ENCODE results near the gene SRP14. TPM values are rescaled to one million over a fixed set of nuclear protein-coding genes. Genes with fewer than 3 reads are reported as not detected.
"Not testable (repeated sequence)": the region's sequence is repeated elsewhere in the genome, so short reads cannot be mapped to it uniquely, and the experiment has no call there.

Gene SRP14
- 171 and 175 TPM in 2 replicates for total RNA-seq

GRCh38 chr15:40038638-40039543, at the start of gene SRP14:
Gene SRP14 (minus strand): TSS chr15:40039181. CDS start chr15:40039116, 65 bp downstream.
- intact Hi-C loops (cut with micrococcal nuclease): loop anchor here (1.0 to 2.0 kb wide), 5 partner anchors 60 to 252 kb away; partner anchors contain the start of genes BMF, BUB1B and GPR176

GRCh38 chr15:40087991-40088928, 49.3 kb upstream of the SRP14 start:
- intact Hi-C loops (cut with micrococcal nuclease): no loop called here

- intact Hi-C loops (cut with micrococcal nuclease): no loop called here
These were observed 48.3 kb upstream of the SRP14 start for GRCh38 chr15:40087068-40087810.

- intact Hi-C loops (cut with micrococcal nuclease): no loop called here
These were observed 46.3 kb upstream of the SRP14 start for GRCh38 chr15:40085266-40085665.

- intact Hi-C loops (cut with micrococcal nuclease): no loop called here
These were observed 45.7 kb upstream of the SRP14 start for GRCh38 chr15:40084650-40085049.

GRCh38 chr15:40082195-40082883, 43.4 kb upstream of the SRP14 start:
- intact Hi-C loops (cut with micrococcal nuclease): no loop called here

- intact Hi-C loops (cut with micrococcal nuclease): no loop called here
These were observed 42.8 kb upstream of the SRP14 start for GRCh38 chr15:40081691-40082194.

GRCh38 chr15:40080847-40081246, 41.9 kb upstream of the SRP14 start:
- intact Hi-C loops (cut with micrococcal nuclease): no loop called here

- intact Hi-C loops (cut with micrococcal nuclease): no loop called here
These were observed 41.1 kb upstream of the SRP14 start for GRCh38 chr15:40080104-40080503.

- intact Hi-C loops (cut with micrococcal nuclease): no loop called here
These were observed 40.5 kb upstream of the SRP14 start for GRCh38 chr15:40079456-40079855.

GRCh38 chr15:40075298-40076044, 36.5 kb upstream of the SRP14 start:
- intact Hi-C loops (cut with micrococcal nuclease): no loop called here

- intact Hi-C loops (cut with micrococcal nuclease): not testable (repeated sequence)
These were observed 35.7 kb upstream of the SRP14 start for GRCh38 chr15:40074656-40075055.

GRCh38 chr15:40073716-40074490, 34.9 kb upstream of the SRP14 start:
- intact Hi-C loops (cut with micrococcal nuclease): not testable (repeated sequence)

GRCh38 chr15:40072216-40072990, 33.4 kb upstream of the SRP14 start:
- intact Hi-C loops (cut with micrococcal nuclease): no loop called here

GRCh38 chr15:40070608-40071218, 31.7 kb upstream of the SRP14 start:
- intact Hi-C loops (cut with micrococcal nuclease): no loop called here

- intact Hi-C loops (cut with micrococcal nuclease): no loop called here
These were observed 31.2 kb upstream of the SRP14 start for GRCh38 chr15:40070166-40070557.
